A673 (cell line): Measurements from ENCODE around the gene SAA4.

Experiments
- CTCF ChIP-seq: fragments of 300-800, 200-600 bp; sonication (generic); conservative IDR thresholded peaks from 2 replicates; pipeline ENCODE4 v1.5.1; 2017; ENCODE audit warnings: low read depth, mild to moderate bottlenecking, antibody characterized with exemption, low read length, moderate library complexity, mixed read lengths
- EZH2 ChIP-seq: fragments of 200-600 bp; sonication (generic); IDR thresholded peaks from 2 replicates; pipeline ENCODE4 v1.6.1; 2017; ENCODE audit warnings: borderline replicate concordance, low read depth, mild to moderate bottlenecking, mixed read lengths, antibody characterized with exemption, low read length; ENCODE audit not compliant: poor library complexity, severe bottlenecking

GRCh38 chr11:18204220-18204619 lies 32.4 kb downstream of the SAA4 start:
- TF ChIP-seq CTCF (no peak), EZH2 (no peak)
